GM19455 (cell line): ENCODE data around the gene PREPL.
"Not testable (repeated sequence)": the region's sequence is repeated elsewhere in the genome, so short reads cannot be mapped to it uniquely, and the experiment has no call there.

ENCODE experiments used
- ATAC-seq: cut with Tn5 transposase; IDR thresholded peaks from one replicate; pipeline ENCODE4 v1.9.1; 2021; ENCODE audit not compliant: unreplicated experiment

PREPL gene

DNA sequence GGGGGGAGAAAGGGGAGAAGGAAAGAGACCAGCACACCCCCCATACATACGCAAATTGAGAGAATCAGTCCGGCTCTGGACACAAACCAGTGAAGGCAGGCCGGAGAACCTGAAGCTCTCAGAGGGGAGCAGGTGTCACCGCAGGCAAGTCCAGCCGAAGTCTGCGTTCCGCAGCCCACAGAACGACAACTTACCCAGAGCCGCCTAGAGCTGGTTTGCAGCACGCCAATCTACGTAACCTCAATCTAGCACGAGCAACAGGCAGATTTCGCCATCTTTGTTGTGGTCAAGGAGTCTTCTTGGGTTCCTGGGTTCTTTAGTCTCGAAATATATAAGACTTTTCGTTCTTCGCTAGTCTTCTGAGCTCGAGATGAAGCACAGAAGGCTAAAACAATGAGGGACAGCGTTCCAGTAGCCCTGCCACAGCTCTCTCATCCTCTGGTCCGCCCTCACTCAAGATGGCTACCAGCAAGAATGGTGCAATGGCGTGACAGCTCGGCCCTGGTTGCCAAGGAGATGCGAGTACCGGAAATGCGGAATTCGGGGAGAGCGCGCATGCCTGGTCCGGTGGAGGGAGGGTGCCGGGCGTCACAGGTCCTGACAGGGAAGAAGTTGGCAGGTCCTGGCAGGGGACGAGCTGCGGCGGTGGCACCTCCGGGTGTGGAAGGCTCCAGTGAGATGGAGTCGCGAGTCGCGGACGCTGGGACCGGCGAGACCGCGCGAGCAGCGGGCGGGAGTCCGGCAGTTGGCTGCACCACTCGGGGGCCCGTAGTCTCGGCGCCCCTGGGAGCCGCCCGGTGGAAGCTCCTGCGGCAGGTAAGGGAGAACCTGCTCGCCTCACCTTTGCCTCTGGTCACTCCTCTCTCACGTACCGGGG lies at the start of gene PREPL, which contains the start of gene CAMKMT:
PREPL (minus strand) TSS at position 165 of the 877 bp plus-strand sequence. CDS start 15,152 bp downstream, outside the sequence.
CAMKMT (plus strand) TSS at position 618 of the 877 bp plus-strand sequence.
- ATAC-seq: peak; percentile 86

DNA sequence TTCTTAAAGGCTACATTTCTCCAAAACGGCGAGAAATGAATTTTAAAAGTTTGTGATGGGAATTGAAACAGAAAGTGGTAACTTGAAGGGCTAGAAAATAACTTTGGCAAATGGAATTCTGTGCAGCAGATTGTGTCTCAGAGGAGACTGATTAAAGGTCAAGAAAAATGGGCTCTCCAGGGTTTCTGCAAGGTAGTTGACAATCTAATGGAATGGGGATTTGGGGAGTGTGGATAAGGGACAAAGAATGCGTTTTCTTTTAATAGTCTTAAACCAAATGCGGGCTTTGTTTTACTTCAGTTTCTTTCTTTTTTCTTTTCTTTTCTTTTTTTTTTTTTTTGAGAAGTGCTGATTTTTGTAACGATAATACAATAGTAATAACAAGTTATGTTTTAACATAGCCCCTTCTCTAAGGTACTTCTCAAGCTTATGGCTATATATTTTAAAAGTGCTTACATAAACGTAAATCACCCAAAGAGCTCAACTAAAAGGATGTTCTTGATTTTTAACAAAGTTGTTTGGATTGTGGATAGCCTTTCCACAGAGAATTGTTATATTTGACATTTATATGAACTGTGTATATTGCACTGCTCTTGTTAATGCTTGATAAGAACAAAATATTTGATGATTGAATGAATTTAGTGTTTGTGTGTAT lies 37.1 kb upstream of the PREPL start:
- no peak for ATAC-seq

GRCh38 chr2:44397447-44398175 lies 36.3 kb upstream of the PREPL start:
- no peak for ATAC-seq

DNA sequence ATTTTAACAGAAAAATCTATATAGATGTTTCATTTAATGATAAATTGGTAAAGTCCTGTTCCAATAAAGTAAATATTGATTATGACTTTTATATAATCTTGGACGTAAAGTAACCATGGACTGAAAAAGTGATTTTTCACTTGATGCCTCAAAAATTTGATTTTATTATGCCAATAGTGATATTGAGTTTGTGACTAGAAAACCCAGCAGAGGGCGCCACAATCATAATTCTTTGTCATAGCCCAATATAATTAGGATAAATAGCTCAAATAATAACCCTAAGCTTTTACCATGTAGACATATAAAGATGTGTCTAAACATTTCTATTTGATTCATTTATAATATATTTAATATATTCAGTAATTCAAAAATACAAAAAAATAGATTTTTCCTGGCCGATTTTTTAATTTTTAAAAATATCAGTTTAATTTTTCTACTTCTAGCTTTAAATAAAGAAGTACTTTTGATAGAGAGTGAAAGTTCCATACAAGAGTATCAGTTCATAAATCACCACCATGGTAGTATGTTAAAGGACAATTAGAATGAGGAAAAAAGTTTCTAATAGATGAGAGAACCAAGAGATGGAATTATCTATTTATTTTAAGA lies 31.1 kb upstream of the PREPL start:
- no peak for ATAC-seq

DNA sequence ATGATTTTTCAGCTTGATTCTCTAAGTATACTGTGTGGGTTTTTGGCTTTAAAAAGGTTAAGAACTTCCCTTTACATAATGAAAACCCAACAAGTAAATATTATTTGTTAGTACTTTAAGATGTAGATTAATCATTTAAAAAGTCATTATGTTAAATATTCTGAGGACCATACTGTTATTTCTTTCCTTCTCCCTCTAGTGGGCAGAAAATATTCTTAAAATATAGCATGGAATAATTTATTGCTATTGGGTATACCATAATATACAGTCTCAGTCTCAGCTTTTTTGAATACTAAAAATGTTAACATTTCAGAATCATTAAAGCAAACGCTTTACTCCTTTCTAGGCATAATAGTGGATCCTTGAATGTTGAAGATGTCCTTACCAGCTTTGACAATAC lies 28.6 kb upstream of the PREPL start:
- no peak for ATAC-seq

DNA sequence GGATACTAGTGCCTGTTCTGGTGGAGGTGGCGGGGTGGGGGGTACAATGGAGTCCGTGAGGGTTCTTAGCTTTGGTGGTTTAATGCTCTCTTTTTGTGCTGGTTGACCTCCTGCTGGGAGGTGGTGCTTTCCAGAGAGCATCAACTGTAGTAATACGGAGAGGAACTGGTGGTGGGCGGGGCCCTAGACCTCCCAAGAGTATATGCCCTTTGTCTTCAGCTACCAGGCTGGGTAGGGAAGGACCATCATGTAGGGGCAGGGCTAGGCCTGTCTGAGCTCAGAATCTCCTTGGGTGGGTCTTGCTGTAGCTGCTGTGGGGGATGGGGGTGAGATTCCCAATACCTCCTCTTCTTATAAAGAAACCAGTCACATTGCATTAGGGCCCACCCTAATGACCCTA lies 27.6 kb upstream of the PREPL start:
- ATAC-seq: no peak

GRCh38 chr2:44385226-44385625 lies 23.9 kb upstream of the PREPL start:
- ATAC-seq: not testable (repeated sequence)

- ATAC-seq: no peak
These were observed 16.2 kb upstream of the PREPL start for GRCh38 chr2:44377486-44377885.

- no peak for ATAC-seq
These were observed 11.0 kb upstream of the PREPL start for GRCh38 chr2:44372246-44372645.

DNA sequence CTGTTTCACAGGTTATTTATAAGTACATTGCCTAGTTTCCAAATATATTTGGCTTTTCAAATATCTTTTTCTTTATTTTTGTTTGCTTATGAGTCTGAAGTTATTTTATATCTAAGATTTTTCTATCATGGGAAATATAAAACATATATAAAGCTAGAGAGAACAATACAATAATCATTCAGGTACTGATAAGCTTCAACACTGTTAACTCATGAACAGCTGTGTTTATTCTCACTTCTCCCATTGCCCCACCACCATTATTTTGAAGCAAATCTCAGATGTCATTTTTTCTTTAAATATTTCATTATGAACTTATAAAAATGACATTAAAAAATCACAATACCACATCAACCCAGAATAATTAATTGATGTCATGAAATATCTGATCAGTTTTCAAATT lies 10.2 kb upstream of the PREPL start:
- ATAC-seq: no peak

DNA sequence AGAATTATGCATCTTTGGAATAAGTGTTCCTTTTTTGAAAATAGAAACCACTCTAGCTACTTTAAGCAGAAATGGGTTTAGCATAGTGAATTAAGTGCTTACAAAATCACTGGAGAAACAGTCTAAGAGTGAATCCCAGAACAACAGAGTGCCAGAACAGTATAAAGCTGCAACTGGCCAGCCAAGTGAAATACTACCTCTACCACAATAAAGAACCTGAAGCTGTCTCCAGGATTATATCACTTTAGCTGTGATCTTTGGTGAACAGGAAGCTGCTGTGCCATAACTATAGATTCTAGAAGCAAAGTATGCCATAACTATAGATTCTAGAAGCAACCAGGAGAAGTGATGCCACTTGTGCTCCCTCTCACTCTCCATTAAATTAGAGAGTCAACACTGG lies 8.1 kb upstream of the PREPL start:
- no peak for ATAC-seq

DNA sequence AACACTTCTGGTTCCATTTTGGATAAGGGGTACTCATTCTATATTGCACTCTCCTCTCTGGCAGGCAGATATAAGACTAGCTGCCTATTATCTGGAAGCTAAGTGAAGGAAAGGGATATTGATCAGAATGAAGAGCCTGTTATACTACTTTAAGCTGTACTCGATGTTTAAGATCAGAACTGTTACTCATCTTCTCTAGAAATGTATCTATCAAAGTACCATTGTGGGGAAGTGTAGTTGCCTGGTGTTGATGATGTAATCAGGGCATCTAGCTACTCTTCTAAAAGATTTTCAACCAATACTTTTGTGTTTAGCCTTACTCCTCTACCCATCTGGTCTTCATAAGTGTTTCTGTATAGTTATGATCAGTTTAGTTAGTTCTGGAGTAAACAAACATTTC lies 6.3 kb upstream of the PREPL start:
- no peak for ATAC-seq

DNA sequence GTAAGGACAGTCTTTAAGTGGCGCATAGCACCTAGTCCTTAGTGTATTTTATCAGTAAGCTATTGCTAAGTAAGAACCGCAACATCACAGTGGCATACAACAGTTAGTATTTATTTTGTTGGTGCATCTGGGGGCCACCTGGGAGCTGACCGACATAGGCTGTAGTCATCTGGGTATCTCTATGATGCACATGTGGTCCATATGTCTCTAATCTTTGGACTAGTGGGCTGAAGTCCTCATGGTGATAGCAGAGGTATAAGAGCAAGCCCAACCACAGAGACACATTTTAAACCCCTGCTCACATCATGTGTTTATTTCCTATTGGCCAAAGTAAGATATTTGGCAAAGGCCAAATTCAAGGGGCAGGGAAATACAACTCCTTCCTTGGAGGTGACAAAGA lies 3.3 kb upstream of the PREPL start:
- no peak for ATAC-seq

- ATAC-seq: peak; percentile 22
These were observed 1.1 kb upstream of the PREPL start for GRCh38 chr2:44362207-44363015.

GRCh38 chr2:44360749-44361329 lies 455 bp downstream of the PREPL start:
- no peak for ATAC-seq

DNA sequence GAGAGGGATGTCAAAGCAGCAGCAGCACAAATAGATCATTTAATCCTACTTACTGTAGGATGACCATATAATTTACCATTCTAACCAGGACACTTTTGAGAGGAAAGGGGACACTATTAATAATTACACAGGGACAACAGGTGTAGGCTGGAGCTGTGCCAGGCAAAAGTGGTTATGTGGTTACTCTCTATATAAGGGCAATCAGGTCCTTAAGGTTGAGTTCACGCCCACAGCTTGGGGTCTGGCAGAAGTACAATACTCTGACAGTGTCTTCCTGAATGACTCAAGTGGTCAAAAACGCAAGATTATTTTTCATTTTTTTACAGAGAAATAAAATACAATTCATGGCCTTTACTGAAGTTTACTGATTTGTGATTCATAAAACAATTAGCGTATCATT lies 2.8 kb downstream of the PREPL start:
- ATAC-seq: no peak

- no peak for ATAC-seq
These were observed 6.5 kb downstream of the PREPL start for GRCh38 chr2:44354761-44355160.

GRCh38 chr2:44352510-44352909 lies 8.8 kb downstream of the PREPL start:
- no peak for ATAC-seq

DNA sequence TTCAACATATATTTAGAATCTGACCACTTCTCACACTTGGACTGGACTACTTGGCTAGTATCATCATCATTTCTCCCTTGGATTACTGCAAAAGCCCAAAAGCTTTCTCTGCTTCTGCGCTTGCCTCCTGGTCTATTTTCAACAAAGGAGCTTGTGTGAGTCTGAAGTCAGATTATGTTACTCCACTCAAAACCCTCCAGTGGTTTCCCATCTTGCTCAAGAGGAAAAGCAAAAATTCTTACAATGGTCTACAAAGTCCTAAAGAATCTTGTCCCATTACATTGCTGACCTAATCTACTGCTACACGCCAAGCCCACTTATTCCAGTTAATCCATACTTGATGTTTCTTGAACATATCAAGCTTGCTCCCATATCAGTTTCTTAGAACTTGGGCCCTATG lies 9.6 kb downstream of the PREPL start:
- no peak for ATAC-seq

DNA sequence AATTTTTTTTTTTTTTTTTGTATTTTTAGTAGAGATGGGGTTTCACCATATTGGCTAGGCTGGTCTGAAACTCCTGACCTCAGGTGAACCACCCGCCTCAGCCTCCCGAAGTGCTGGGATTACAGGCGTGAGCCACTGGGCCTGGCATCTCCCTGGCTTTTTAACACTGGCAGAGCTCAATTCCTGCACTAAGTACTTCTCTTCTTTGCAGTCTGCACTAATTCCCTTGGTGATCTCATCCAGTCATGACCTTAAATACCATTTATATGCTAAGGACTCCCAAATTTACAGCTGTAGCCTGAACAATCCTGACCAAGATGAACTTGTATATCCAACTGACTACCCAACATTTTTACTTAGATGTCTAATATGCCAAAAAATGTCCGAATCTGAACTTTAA lies 10.2 kb downstream of the PREPL start:
- no peak for ATAC-seq
